KBM-7 (cell line): ENCODE data around the gene PDE7B.

Experiments
- DNase-seq: peaks from one replicate; pipeline ENCODE4 v3.0.0-alpha.2; 2015
- in situ Hi-C: fragments of 300-500 bp; cut with MboI; formaldehyde crosslinking; loops from 2 replicates; pipeline ENCODE4 v1.14.3; 2020; ENCODE audit warnings: low sequenced_read_pairs, low pct_unique_long_range_greater_than_20kb, mixed read lengths

PDE7B gene

GRCh38 chr6:135910790-135911618, 59.5 kb downstream of the PDE7B start:
- no peak for DNase-seq
- in situ Hi-C loops = no loop called here

- in situ Hi-C loops = no loop called here
- DNase-seq = no peak
Measured at GRCh38 chr6:135913785-135914184, 62.3 kb downstream of the PDE7B start.

GRCh38 chr6:135919026-135919425, 67.5 kb downstream of the PDE7B start:
- in situ Hi-C loops = no loop called here
- no peak for DNase-seq

GRCh38 chr6:135920689-135921088, 69.2 kb downstream of the PDE7B start:
- DNase-seq = no peak
- in situ Hi-C loops = no loop called here

- in situ Hi-C loops = no loop called here
- no peak for DNase-seq
Measured at GRCh38 chr6:135921188-135921587, 69.7 kb downstream of the PDE7B start.

- in situ Hi-C loops = no loop called here
- DNase-seq = no peak
Measured at GRCh38 chr6:135922174-135922573, 70.7 kb downstream of the PDE7B start.

- in situ Hi-C loops = no loop called here
- DNase-seq = no peak
Measured at GRCh38 chr6:135922746-135923145, 71.2 kb downstream of the PDE7B start.

GRCh38 chr6:135932651-135933050, 81.2 kb downstream of the PDE7B start:
- DNase-seq = no peak
- in situ Hi-C loops = no loop called here

GRCh38 chr6:135935941-135936601, 84.6 kb downstream of the PDE7B start:
- no peak for DNase-seq
- in situ Hi-C loops = no loop called here

- in situ Hi-C loops = no loop called here
- no peak for DNase-seq
Measured at GRCh38 chr6:135936606-135937005, 85.1 kb downstream of the PDE7B start.

- in situ Hi-C loops = no loop called here
- no peak for DNase-seq
Measured at GRCh38 chr6:135937106-135937505, 85.6 kb downstream of the PDE7B start.

GRCh38 chr6:135938576-135939207, 87.2 kb downstream of the PDE7B start:
- DNase-seq = peak; percentile 27
- in situ Hi-C loops = no loop called here

GRCh38 chr6:135939208-135939591, 87.7 kb downstream of the PDE7B start:
- DNase-seq = no peak
- in situ Hi-C loops = no loop called here

- in situ Hi-C loops = no loop called here
- no peak for DNase-seq
Measured at GRCh38 chr6:135940616-135941167, 89.2 kb downstream of the PDE7B start.

GRCh38 chr6:135941275-135942025, 89.9 kb downstream of the PDE7B start:
- no peak for DNase-seq
- in situ Hi-C loops = no loop called here

- in situ Hi-C loops = no loop called here
- DNase-seq = no peak
Measured at GRCh38 chr6:135944120-135944519, 92.6 kb downstream of the PDE7B start.

- in situ Hi-C loops = no loop called here
- no peak for DNase-seq
Measured at GRCh38 chr6:135946674-135947073, 95.2 kb downstream of the PDE7B start.

- in situ Hi-C loops = no loop called here
- no peak for DNase-seq
Measured at GRCh38 chr6:135950669-135951068, 99.2 kb downstream of the PDE7B start.

GRCh38 chr6:135951169-135951568, 99.7 kb downstream of the PDE7B start:
- in situ Hi-C loops = no loop called here
- no peak for DNase-seq
